C4-2B (cell line): ENCODE results near the gene TAGLN.

Experiments
- H3K27ac ChIP-seq: fragments of 450-650 bp; 2 replicates; pipeline ENCODE4 v1.5.1; 2017
- CTCF ChIP-seq: fragments of 450-650 bp; conservative IDR thresholded peaks from 2 replicates; pipeline ENCODE4 v1.5.1; 2017; ENCODE audit warnings: mild to moderate bottlenecking
- ZFX ChIP-seq: fragments of 450-650 bp; IDR thresholded peaks from 2 replicates; pipeline ENCODE4 v1.6.1; 2017

TAGLN gene

GRCh38 chr11:117217141-117218084 is 18.2 kb downstream of the TAGLN start:
- no peak for TF ChIP-seq ZFX
- TF ChIP-seq CTCF = no peak
- no peak overlapping the region for H3K27ac ChIP-seq

GRCh38 chr11:117218133-117218915 is 19.2 kb downstream of the TAGLN start:
- H3K27ac ChIP-seq = no peak overlapping the region
- TF ChIP-seq CTCF (no peak), ZFX (no peak)

GRCh38 chr11:117219001-117219400 is 19.8 kb downstream of the TAGLN start:
- TF ChIP-seq CTCF (no peak), ZFX (no peak)
- no peak overlapping the region for H3K27ac ChIP-seq

GRCh38 chr11:117219455-117219854 is 20.3 kb downstream of the TAGLN start:
- TF ChIP-seq ZFX = no peak
- TF ChIP-seq CTCF = no peak

GRCh38 chr11:117219995-117220394 is 20.8 kb downstream of the TAGLN start:
- peak overlapping the region; percentile 91 for H3K27ac ChIP-seq
- TF ChIP-seq ZFX (no peak), CTCF (no peak)

More at GRCh38 chr11:117219455-117219854, 20.3 kb downstream of the TAGLN start:
- no peak overlapping the region for H3K27ac ChIP-seq

GRCh38 chr11:117220568-117220967 is 21.4 kb downstream of the TAGLN start:
- no peak for TF ChIP-seq ZFX
- no peak for TF ChIP-seq CTCF
- H3K27ac ChIP-seq = peak overlapping the region; percentile 91
